Epithelial cell of umbilical artery (primary cell): Measurements from ENCODE around the gene ZNF716. TPM values are rescaled to one million over a fixed set of nuclear protein-coding genes. Genes with fewer than 3 reads are reported as not detected.

Experiments used
- total RNA-seq: library from RNA; depleted of rRNA; stranded (reverse); fragments of >200 nt; gene quantifications from 2 replicates; pipeline ENCODE4 v1.2.3, GENCODE V29; 2014

The ZNF716 gene
- not detected in 2 replicates for total RNA-seq

GRCh38 chr7:57449904-57450303 lies at the start of gene ZNF716:
Gene ZNF716 (plus strand): TSS chr7:57450177. CDS start chr7:57450289, 112 bp downstream.

